Activated CD4-positive, alpha-beta T cell treated with anti-CD3 and anti-CD28 coated beads, Interleukin-2, amount 50 U/mL, for 24 hours (primary cell): ENCODE measurements around the gene NDUFA11.

ENCODE experiments used
- DNase-seq, 2 donors: peaks; one replicate each; pipeline ENCODE4 v3.0.0-alpha.2; 2020; ENCODE audit warnings: low read depth in 1 of 2, low spot score in 1 of 2

The NDUFA11 gene

DNA sequence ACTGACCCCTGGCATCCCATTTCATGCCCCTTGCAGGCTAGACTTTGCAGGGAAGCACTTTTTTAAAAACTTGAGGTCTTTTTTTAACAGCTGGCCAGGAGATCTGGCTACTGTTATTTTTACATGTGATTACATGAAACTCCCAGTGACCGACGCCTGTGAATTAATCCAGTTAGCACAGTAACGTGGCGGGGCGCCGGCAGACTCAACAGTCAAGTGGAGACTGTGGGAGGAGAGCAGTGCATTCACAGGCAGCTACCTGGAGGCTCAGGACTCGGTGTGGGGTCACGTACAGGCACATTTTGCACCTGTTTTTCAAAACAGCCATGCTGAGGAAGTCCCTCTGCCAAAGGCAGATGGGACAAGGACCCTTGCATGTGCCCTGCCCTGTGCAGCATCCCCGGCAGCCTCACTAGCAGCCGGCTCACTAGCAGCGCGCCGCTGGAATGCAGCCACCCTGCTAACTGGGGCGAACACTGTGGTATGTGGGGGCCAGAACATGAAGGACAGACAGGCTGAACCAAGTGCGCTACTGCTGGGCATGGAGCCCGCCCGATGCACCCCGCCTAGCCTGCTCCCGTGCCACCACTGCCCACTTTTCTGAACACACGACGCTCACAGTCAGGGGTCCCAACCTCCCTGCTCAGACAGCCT is 29.1 kb upstream of the NDUFA11 start:
- no peak for DNase-seq

DNA sequence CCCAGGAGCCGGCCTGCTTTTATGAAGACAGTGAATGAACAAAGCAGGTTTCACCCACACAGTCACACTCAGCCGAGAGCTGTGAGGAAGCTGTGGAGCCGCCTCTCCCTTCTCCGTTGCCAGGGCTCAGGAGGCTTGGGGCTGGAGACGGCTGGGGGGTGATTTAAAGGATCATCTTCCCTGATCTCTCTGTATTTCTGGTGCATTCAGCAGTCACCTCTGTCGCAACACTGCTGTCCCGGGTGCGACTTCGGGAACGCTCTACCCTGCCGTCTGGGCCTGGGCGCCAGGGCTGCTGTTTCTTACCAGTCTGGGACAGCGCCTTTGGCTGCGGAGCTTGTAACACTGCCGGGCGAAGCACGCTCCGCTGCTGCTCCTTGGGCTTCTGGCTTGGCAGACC is 28.6 kb upstream of the NDUFA11 start:
- no peak for DNase-seq

DNA sequence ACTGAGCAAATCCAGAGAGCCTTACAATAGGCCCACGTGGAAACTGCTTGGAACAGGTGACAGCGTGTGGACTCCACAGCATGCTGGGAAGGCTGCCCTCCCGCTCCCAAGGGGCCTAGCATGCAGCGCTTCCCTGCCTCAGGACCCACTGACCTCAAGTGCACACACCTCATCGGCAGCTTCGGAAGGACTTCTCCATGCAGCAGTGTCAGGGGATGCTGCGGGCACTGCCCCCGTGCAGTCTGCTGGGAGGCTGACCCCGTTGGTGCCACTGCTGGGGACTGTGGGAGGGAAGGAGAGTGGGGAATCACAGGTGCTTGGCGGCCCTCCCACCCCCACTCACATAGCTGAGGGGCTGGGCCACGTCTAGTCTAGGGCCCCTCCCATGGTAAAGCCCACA is 27.7 kb upstream of the NDUFA11 start:
- DNase-seq: no peak

DNA sequence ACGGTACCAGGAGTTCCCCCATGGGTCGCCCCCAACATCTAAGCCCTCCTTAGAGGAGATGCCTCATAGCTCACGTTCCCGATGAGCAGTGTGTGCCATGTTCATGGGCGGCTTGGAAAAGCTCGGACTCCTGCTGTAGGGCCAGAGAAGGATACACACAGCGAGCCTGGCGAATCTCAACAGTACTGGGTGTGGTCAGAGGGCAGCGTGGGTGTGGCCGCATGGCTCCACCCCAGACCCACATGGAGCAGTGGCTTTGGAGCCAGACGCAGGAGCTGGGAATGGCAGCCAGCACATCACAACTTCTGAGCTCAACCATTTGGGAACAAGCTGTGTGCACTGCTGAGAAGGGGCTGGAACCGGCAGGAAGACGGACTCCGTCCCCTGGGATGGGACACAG is 26.0 kb upstream of the NDUFA11 start:
- no peak for DNase-seq

DNA sequence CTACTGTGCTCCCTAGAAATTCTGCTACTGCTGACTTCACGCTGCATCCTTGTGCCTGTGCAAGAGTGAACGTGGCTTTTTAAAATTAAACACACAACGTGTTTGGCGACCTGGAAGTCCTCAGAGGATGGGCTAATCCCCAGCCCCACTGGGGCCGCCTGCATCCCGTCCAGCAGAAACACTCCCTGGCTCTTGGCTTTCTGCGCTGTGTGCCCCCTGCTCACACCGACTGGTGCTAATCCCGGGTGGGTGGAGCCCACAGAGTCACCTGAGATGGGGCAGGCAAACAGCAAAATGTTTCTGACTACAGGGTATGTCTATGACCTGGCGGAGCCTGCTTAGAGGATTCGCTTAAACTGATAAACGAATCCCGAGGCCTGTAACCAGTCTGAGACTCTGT is 25.6 kb upstream of the NDUFA11 start:
- DNase-seq: no peak

DNA sequence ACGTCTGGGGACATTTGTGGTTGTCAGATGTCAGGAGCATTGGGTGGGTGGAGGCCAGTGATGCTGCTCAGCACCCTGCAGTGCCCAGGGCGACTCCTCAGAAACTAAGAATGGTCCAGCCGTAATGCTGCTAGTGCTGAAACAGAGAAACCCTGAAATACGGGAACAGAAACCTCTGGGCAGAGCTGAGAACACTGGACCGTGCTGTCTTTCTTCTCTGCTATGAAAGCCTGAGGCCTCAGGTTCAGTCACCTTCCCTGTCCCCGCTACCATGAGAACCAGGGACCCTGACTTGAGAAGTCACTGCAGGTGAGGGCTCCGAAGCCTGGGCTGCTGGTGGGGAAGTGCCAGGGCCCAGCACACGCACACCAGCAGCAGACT is 23.8 kb upstream of the NDUFA11 start:
- no peak for DNase-seq

DNA sequence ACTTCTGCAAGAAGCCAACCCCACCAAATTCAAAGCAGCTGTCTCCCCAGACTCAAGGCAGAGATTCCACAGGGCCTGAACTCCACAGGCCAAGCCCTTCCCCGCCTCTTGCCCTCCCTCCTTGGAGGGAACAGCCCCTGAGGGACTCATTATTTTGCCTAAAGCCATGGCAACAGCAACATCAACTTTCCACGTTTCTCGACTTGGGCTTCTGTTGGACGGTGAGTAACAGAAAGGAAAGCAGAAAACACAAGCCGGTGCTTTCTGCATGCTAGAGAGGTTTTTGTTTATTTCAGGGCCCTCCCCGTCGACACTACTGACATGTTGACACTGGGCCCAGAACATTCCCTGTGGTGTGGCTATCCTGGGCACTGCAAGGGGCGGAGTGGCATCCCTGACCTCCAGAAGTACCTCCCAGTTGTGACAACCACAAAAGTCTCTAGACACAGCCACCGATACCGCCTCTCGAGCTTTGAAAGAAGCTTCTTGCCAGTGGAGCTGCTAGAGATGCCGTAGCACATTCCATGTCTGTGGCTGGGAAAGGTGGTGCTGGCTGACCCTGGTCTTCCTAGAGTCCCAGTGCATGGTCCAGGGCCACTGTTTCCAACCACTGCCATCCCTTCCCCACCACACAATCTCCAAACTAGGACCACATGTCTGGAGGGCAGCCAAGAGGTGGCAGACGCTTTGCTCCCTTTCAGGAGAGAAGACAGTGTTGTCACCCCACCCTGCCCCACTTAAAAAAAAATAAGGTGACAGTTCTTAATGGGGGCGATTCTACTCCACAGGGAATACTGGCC is 23.3 kb upstream of the NDUFA11 start:
- no peak for DNase-seq

DNA sequence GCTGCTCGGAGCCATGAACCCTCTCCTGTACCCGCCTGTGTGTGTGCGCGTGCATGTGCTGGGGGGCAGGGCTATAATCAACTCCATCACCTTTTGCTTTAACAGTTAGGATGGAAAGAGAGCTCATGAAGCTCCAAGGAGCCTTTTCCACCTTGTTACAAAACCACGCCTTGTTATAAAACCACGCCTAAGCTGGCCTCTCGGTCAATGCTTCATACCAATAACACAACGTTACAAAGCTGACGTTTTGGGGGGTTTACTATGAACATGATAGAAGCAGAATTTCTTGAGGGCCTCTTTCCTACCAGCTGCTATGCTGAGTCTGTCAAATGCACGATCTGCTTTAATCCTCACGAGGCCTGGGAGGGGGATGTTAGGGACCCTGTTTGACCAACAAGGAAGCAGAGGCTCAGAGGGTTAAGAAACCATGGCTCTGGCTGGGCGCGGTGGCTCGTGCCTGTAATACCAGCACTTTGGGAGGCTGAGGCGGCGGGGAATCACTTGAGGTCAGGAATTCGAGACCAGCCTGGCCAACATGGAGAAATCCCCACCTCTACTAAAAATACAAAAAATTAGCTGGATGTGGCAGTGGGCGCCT is 22.3 kb upstream of the NDUFA11 start:
- no peak for DNase-seq

DNA sequence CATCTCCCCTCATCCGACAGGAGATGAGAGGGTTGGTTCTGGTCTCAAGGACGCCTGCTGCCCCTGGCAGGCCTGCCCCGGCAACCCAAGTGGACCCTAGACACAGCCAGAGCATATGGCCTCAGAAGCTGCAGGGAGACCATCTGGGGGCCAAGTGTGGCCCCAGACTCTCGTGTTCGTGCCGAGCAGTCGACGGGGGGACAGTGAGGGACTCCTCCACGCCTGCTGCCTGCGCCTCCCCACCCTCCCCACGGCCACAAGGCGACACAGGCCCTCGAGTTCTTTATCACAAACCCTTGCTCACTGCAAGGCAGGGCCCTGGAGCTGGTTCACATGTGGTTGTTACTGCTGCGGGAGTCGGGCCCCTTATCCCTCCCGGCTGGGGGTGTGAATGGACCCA is 19.8 kb upstream of the NDUFA11 start:
- no peak for DNase-seq

DNA sequence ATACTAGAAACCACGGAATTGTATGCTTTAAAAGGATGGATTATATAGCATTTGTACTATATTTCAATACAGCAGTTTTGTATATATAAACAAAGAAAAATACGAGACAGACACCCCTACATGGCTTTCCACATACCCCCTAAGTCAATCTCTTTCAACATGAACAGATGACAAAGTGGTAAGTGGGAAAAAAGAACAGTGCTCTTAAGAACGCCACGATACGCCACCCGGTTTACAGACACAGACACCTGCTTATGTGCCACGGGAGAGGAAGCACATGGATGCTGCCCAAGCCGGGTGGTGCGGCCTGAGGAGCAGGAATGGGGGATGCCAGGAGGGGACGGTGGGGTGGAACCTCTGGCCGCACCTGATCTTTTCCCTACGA is 18.6 kb upstream of the NDUFA11 start:
- DNase-seq: no peak

DNA sequence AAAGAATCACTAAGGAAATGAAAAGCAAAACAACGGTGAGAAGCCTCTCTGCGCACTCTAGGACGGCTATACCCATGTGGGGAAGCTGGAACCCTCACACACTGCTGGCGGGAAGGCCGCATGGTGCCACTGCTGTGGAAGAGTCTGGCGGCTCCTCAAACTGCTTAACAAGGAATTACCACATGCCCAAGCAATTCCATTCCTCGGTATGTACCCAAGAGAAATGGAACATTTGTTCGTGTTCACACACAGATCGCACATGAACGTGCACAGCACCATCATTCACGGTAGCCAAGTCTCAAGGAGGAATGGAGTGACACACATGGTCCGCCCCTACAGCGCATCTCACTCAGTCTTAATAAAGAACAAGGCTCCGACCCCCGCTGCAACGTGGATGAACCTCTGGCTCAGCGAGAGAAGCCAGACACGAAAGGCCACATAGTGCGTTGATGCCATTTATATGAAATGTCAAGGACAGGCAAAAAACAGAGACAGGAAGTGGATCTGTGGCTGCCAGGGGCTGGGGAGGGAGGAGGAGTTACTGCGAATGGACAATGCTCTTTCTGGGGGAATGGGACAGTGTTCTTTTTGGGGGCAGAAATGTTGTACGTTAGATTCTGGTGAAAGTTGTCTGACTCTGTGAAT is 18.0 kb upstream of the NDUFA11 start:
- DNase-seq: no peak

DNA sequence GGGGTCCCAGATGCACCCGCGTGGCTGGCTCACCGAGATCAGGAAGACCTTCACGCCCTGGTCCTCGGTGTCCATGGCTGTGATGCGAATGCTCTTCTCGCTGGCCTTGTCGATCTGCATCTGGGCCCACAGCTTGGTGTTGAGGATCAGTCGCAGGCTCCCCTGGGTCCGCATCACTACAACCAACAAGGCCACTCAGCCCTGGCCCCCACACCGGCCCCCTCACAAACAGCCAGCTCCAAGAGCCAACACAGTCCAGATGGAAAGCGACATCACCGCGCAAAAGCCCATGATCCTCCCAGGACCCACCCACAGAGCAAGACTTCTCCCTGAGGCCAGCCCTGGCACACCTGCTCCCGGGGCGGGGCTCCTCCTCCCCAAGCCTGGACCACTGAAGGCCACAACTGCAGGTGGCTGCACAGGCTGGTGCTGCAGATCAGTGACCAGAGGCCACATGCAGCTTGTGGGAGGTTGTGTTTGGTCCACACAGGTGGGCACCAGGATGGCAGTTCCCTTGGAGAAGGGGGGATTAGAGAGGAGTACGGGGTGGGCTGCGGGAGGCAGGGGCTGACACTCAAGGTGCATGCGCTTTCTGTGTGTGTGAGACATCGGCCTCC is 15.0 kb upstream of the NDUFA11 start:
- no peak for DNase-seq

DNA sequence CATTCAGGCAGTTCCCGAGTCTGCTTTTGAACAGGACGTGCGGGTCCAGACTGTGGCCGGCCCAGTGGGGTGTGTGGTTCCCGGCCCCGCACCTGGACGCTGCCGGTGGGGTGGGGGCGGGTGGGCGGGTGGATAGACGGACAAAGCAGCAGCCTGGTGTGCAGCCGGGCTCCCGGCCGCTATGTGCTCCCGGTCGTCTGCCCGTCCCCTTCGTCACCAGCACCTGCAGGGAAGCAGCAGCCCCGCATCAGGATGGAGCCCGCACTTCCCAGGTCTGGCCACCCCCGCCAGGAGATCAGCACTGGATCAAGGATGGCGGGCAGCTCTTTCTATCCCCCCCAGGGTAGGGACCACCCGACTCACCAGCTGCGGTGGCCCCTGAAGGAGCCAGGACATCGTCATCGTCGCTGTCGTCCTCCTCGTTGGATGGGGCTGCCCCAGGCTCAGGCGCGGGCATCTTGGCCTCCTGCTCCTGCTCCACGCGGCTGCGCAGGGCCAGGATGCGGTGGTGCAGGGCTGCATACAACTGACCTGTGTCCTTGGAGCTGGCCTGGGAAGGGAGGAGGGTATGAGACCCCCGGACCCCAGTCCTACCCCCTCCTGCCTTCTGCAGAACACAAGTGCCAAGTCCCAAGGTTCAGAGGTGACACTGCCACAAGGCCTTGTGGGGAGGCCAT is 14.0 kb upstream of the NDUFA11 start:
- DNase-seq: no peak

DNA sequence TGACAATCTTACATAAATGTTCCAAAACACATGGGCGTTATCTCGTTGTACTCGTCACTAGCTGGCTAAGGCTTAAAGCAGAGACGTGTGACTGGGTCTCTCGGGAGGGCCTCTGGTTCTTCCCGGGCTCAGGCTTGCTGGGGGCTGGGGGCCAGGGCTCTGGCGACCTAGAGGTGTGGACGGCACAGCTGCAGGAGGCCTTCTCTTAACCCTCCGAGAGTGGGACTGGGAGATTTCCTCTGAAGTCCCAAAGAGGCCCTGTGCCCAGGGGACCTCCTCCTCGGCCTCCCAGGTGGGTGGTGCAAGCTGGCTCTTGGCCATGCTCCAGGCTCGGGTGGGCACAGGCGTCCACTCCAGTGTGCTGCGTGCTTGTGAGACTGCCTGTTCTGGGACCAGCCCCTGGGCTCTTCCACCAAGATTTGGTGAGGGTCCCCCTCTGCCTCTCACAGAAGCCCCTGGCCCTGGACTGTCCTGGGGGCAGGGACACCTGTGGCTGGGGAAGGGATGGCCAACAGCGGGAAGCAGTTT is 12.7 kb upstream of the NDUFA11 start:
- DNase-seq: no peak

DNA sequence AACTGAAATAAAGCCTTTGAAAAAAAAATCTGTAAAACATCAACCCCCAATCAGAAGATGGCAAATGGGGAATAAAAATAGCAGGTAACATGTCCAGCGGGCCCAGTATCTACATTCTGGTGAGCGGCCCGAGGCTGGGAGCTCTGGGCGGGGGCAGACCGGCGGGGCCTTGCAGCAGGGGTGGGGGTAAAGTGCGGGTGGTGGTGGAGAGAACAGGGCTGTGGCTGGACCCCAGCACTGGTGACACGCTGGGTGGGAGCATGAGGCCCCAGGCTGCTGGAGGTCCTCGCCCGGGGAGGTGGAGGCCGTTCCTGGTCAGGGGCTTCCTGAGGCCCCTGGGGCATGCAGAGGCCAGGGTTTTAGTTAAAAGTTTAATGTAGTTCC is 12.2 kb upstream of the NDUFA11 start:
- DNase-seq: no peak

DNA sequence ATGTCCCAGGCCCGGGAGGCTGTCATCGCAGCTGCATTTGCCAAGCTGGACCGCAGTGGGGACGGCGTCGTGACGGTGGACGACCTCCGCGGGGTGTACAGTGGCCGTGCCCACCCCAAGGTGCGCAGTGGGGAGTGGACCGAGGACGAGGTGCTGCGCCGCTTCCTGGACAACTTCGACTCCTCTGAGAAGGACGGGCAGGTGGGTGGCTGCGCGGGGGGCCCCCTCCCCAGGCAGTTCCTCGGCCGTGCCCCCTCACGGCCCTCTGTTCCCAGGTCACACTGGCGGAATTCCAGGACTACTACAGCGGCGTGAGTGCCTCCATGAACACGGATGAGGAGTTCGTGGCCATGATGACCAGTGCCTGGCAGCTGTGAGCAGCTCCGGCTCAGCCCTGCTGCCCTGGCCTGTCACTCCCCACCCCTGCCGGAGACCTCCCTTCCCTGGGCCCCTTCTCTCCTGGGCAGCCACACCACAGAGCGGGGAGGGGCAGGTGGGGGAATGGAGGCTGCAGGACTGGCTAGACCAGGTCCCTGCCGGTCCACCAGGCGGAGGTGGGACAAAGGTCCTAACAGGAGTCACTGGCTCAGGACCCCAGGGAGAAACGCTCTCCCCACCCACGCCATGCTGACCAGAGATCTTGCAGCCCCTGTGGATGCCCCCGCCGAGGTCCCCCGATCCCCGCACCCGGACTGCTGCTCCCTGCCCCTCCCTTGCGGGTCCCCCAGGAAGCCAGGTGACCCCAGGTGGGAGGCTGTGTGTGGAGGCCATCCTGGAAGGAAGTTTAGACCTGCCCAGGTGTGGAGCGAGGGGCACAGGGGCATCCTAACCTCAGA is 11.6 kb upstream of the NDUFA11 start:
- DNase-seq: no peak

DNA sequence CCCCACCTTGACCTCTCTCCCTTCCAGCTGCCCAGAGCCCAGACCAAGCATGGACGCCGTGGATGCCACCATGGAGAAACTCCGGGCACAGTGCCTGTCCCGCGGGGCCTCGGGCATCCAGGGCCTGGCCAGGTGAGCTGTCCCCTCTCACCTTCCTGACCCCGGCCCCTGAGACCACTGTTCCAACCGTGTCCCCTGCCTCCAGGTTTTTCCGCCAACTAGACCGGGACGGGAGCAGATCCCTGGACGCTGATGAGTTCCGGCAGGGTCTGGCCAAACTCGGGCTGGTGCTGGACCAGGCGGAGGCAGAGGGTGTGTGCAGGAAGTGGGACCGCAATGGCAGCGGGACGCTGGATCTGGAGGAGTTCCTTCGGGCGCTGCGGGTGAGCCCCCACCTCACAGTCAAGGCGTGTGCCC is 10.8 kb upstream of the NDUFA11 start:
- no peak for DNase-seq

DNA sequence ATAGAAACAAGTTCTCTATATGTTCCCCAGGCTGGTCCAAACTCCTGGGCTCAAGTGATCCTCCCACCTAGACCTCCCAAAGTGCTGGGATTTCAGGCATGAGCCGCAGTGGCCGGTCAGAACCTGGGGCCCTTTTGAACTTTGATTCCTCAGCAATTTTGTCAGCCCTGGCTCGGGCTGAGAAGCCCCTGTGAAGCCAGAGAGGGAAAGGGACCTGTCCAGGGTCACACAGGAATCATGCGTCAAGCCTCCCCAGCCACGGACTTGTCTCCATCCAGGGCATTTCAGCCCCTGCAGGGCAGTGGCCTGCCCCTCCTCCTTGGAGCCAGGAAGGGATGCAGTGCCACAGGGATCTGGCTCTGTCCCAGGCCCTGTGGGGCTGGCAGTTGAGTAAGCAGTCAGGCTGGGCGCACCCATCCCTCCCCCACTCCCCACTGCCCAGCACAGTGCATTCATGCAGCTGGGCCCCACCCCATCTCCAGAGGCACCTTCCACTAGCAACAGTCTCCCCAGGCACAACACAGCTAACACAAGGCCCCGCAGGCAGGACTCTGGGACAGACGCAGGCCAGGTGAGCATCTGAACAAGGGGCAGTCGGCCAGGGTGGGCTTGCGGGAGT is 10.3 kb upstream of the NDUFA11 start, which contains the start of gene CAPS:
Gene CAPS, plus strand, starts transcription at position 516 of the 619 bp plus-strand sequence. CDS start 153 bp downstream, outside the sequence.
- no peak for DNase-seq

DNA sequence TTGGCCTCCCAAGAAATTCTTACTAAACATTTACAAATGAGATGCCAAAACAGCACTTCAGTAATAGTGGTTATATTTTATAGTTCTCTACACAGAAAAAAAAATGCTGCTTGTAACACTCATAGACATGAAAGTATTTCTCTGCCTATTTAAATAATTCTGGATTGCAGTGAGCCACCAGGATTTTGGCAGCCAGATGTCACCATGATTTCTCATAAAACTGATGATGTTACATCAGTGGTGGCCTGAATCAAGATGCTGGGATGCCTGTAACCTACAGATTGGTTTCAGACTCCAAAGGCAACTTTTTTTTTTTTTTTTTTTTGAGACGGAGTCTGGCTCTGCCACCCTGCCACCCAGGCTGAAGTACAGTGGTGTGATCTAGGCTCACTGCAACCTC is 7.8 kb upstream of the NDUFA11 start:
- DNase-seq: no peak

DNA sequence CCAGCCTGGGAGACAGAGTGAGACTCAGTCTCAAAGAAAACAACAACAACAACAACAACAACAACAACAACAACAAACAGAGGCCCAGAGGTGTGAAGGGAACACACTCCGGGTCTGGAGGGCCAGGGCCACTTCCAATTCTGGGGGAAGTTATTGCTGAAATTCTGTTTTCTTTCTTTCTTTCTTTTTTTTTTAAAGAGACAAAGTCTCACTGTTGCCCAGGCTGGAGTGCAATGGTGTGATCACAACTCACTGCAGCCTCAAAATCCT is 7.0 kb upstream of the NDUFA11 start:
- no peak for DNase-seq
